ENCODE data around the gene TTC22.

TTC22 gene

DNA sequence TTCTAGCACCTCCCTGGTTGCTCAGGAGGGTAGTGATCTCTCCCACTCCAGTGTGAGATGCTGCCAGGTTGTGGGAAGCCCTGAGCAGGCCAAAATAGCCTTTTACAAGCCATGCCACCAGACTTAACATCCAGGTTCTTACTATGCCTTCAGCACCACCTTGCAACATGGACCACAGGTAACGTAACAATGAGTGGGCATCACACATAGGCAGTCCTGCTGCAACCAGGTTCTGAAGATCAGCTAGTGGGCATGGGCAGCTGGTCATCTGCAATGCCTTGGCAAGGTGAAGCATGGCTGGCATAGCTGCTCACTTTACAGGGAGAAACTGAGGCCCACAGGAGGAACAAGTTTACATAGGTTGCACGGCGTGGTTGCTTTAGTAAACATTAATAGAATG is 45.2 kb upstream of the TTC22 start:
- DNase-seq (ENCODE audit: extremely low read depth, low read depth) = no peak
- no peak for TF ChIP-seq CTCF (IDR thresholded peaks at IDR 0.05; ENCODE audit: low read depth, low read length)

GRCh38 chr1:54845772-54846171 is 44.6 kb upstream of the TTC22 start:
- no peak for TF ChIP-seq CTCF (IDR thresholded peaks at IDR 0.05; ENCODE audit: low read depth, low read length)
- DNase-seq (ENCODE audit: extremely low read depth, low read depth) = no peak

DNA sequence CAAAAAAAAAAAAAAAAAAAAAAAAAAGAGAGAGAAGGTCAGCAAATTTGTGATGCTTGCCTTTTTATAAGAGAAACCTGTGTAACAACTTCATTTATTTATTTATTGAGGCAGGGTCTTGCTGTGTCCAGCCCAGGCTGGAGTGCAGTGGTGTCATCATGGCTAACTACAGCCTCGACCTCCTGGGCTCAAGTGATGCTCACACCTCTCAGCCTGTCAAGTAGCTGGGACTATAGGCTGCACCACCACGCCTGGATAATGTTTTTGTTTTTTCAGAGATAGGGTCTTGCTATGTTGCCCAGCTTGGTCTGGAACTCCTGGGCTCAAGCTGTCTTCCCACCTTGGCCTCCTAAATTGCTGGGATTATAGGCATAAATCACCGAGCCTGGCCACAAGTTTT is 43.4 kb upstream of the TTC22 start:
- TF ChIP-seq CTCF (IDR thresholded peaks at IDR 0.05; ENCODE audit: low read depth, low read length) = no peak
- DNase-seq (ENCODE audit: extremely low read depth, low read depth) = no peak

DNA sequence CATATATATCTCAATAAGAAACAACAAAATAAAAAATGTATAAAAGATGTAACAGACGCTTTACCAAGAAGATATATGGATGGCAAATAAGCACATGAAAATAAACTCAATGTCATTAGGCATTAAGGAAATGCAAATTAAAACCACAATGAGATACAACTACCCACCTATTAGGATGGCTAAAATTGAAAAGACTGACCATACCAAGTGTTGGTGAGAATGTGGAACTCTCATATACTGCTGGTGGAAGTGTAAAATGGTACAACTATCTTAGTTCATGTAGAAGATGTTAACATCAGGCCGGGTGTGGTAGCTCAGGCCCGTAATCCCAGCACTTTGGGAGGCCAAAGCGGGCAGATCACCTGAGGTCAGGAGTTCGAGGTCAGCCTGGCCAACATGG is 42.3 kb upstream of the TTC22 start:
- DNase-seq (ENCODE audit: extremely low read depth, low read depth) = no peak
- TF ChIP-seq CTCF (IDR thresholded peaks at IDR 0.05; ENCODE audit: low read depth, low read length) = no peak

GRCh38 chr1:54842963-54843362 is 41.8 kb upstream of the TTC22 start:
- DNase-seq (ENCODE audit: extremely low read depth, low read depth) = no peak
- no peak for TF ChIP-seq CTCF (IDR thresholded peaks at IDR 0.05; ENCODE audit: low read depth, low read length)

GRCh38 chr1:54842206-54842915 is 41.2 kb upstream of the TTC22 start:
- no peak for TF ChIP-seq CTCF (IDR thresholded peaks at IDR 0.05; ENCODE audit: low read depth, low read length)

DNA sequence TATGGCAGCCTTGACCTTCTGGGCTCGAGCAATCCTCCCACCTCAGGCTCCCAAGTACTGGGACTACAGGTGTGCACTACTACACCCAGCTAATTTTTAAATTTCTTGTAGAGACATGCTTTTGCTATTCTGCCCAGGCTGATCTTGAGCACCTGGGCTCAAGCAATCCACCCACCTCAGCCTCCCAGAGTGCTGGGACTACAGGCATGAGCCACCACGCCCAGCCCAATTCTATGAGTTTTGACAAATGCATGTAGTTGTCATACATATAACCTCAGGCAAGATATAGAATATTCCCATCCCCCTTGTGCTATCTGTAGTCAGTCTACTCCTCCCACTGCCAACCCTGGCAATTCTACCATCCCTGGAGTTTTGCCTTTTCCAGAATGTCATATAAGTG is 38.7 kb upstream of the TTC22 start:
- no peak for DNase-seq (ENCODE audit: extremely low read depth, low read depth)
- TF ChIP-seq CTCF (IDR thresholded peaks at IDR 0.05; ENCODE audit: low read depth, low read length) = no peak

More at GRCh38 chr1:54842206-54842915, 41.2 kb upstream of the TTC22 start:
- DNase-seq (ENCODE audit: extremely low read depth, low read depth) = no peak

Data from AG09319 (cell line).